GM23248 (cell line): Measurements from ENCODE around the gene ERICH2. TPM values are rescaled to one million over a fixed set of nuclear protein-coding genes. Genes with fewer than 3 reads are reported as not detected.

ENCODE experiments used
- DNase-seq: peaks from one replicate; pipeline ENCODE4 v3.0.0-alpha.2; 2015
- H2AFZ ChIP-seq: fragments of 200-600 bp; sonication (generic); 2 replicates; pipeline ENCODE4 v1.6.1; 2016; ENCODE audit warnings: antibody characterized with exemption
- H3F3A ChIP-seq: fragments of 200-600 bp; sonication (generic); 2 replicates; pipeline ENCODE4 v1.6.1; 2016; ENCODE audit warnings: mild to moderate bottlenecking, antibody characterized with exemption, mixed run types; ENCODE audit not compliant: insufficient read depth
- H3K27ac ChIP-seq: fragments of 200-600 bp; sonication (generic); 2 replicates; pipeline ENCODE4 v1.5.1; 2016; ENCODE audit warnings: mild to moderate bottlenecking
- H3K27me3 ChIP-seq: fragments of 200-600 bp; sonication (generic); replicated peaks from 2 replicates; pipeline ENCODE4 v1.6.1; 2016; ENCODE audit warnings: mild to moderate bottlenecking; ENCODE audit not compliant: insufficient read depth
- H3K36me3 ChIP-seq: fragments of 200-600 bp; sonication (generic); 2 replicates; pipeline ENCODE4 v1.6.1; 2016; ENCODE audit warnings: low read depth, mild to moderate bottlenecking
- H3K4me1 ChIP-seq: fragments of 200-600 bp; sonication (generic); 2 replicates; pipeline ENCODE4 v1.6.1; 2016; ENCODE audit warnings: mild to moderate bottlenecking; ENCODE audit not compliant: insufficient read depth
- H3K4me2 ChIP-seq: fragments of 200-600 bp; sonication (generic); one replicate; pipeline ENCODE4 v1.6.1; 2016; ENCODE audit warnings: mild to moderate bottlenecking; ENCODE audit not compliant: unreplicated experiment
- H3K4me3 ChIP-seq: fragments of 200-600 bp; sonication (generic); 2 replicates; pipeline ENCODE4 v1.5.1; 2016; ENCODE audit warnings: mild to moderate bottlenecking
- H3K79me2 ChIP-seq: fragments of 200-600 bp; sonication (generic); 2 replicates; pipeline ENCODE4 v1.6.1; 2016; ENCODE audit warnings: mild to moderate bottlenecking; ENCODE audit not compliant: insufficient read depth
- H3K9ac ChIP-seq: fragments of 200-600 bp; sonication (generic); 2 replicates; pipeline ENCODE4 v1.6.1; 2016; ENCODE audit warnings: mild to moderate bottlenecking
- H3K9me2 ChIP-seq: fragments of 200-600 bp; sonication (generic); 2 replicates; pipeline ENCODE4 v1.6.1; 2016; ENCODE audit warnings: mixed run types, mild to moderate bottlenecking, moderate library complexity; ENCODE audit not compliant: insufficient read depth
- H3K9me3 ChIP-seq: fragments of 200-600 bp; sonication (generic); one replicate; pipeline ENCODE4 v1.6.1; 2017; ENCODE audit warnings: low read depth
- H4K20me1 ChIP-seq: fragments of 200-600 bp; sonication (generic); 2 replicates; pipeline ENCODE4 v1.6.0; 2016; ENCODE audit not compliant: insufficient read depth
- EZH2 ChIP-seq: fragments of 200-600 bp; sonication (generic); IDR thresholded peaks from 2 replicates; pipeline ENCODE4 v1.6.1; 2018; ENCODE audit warnings: antibody characterized with exemption, mild to moderate bottlenecking; ENCODE audit not compliant: insufficient read depth, poor library complexity, severe bottlenecking
- EZH2phosphoT487 ChIP-seq: fragments of 200-600 bp; sonication (generic); IDR thresholded peaks from 2 replicates; pipeline ENCODE4 v1.6.1; 2018; ENCODE audit warnings: antibody characterized with exemption, moderate library complexity, mild to moderate bottlenecking, low read depth; ENCODE audit not compliant: insufficient read depth
- WGBS, 2 experiments: methylation state at CpG; one replicate each; pipeline ENCODE4 v1.1.6; 2015 to 2017; ENCODE audit warnings: low lambda C conversion rate in 2 of 2, low coverage in 1 of 2; ENCODE audit errors: missing lambda C conversion rate in 2 of 2; 5-methylcytosine and 5-hydroxymethylcytosine counted together
- in situ Hi-C: fragments of 300-500 bp; cut with MboI; formaldehyde crosslinking; loops from 2 replicates; pipeline ENCODE4 v1.15.0; 2020
- polyA plus RNA-seq: library from polyadenylated mRNA; unstranded; fragments of >200 nt; fragmentation: Nextera tagmentation; extraction: Ambion mirVana; gene quantifications from 2 replicates; pipeline ENCODE4 v1.2.1, GENCODE V29; 2016
- total RNA-seq: library from RNA; depleted of rRNA; stranded (reverse); fragments of >200 nt; shearing (Covaris generic); gene quantifications from 2 replicates; pipeline ENCODE4 v1.2.3, GENCODE V29; 2014

ERICH2 gene
- total and polyA plus RNA-seq, 2 experiments from 2014 or later, result not detected

GRCh38 chr2:170816504-170817092 is 46.4 kb downstream of the ERICH2 start, which contains the start of gene GAD1:
TSS of gene GAD1 (plus strand) at chr2:170816887. CDS start at chr2:170818592, 1,705 bp downstream.
- in situ Hi-C loops, result loop anchor here (25.0 kb wide), 1 partner anchor 404 kb away; no protein-coding TSS in a partner anchor
- 0 to 1% methylated on average over 41 to 49 of the region's 49 CpGs for WGBS, 2 experiments
- Histone ChIP-seq H3K9ac (peak within 1 kb of the TSS; percentile 42; the same call in 1 of the 2 replicates), H3K4me1 (0 out of 2 replicates have a peak, but pooled peaks cover 6% of the 10 kb centered on the region), H3K27ac (no peak within 1 kb of the TSS), H3K27me3 (peaks cover 66% of the 10 kb centered on the region), H3K4me2 (peak within 1 kb of the TSS; percentile 96), H3K9me3 (no peaks in the 10 kb centered on the region), H3F3A (no peaks in the 10 kb centered on the region), H3K36me3 (no peaks in the 10 kb centered on the region), H3K4me3 (peak within 1 kb of the TSS; percentile 75), H3K9me2 (no peaks in the 10 kb centered on the region), H2AFZ (peak within 1 kb of the TSS; percentile 76), H4K20me1 (no peaks in the 10 kb centered on the region), H3K79me2 (no peaks in the 10 kb centered on the region)
- peak; percentile 91 for DNase-seq
- TF ChIP-seq EZH2 (no peak), EZH2phosphoT487 (no peak)

- peak; percentile 39 for TF ChIP-seq EZH2
- no peak for TF ChIP-seq EZH2phosphoT487
These were observed 47.2 kb downstream of the ERICH2 start for GRCh38 chr2:170817093-170818035.

GRCh38 chr2:170818036-170818751 is 48.0 kb downstream of the ERICH2 start:
- Histone ChIP-seq H3F3A (no peaks in the 10 kb centered on the region), H3K79me2 (no peaks in the 10 kb centered on the region), H3K27me3 (peaks cover 77% of the 10 kb centered on the region), H4K20me1 (no peaks in the 10 kb centered on the region), H3K9me2 (no peaks in the 10 kb centered on the region), H3K4me1 (peaks cover 6% of the 10 kb centered on the region; the same call in 1 of the 2 replicates), H3K4me2 (peak overlapping the region; percentile 96), H3K27ac (no peak overlapping the region), H3K36me3 (no peaks in the 10 kb centered on the region), H3K9ac (no peak overlapping the region), H3K4me3 (peak overlapping the region; percentile 75), H2AFZ (peak overlapping the region; percentile 76), H3K9me3 (no peaks in the 10 kb centered on the region)
- in situ Hi-C loops, result loop anchor here (25.0 kb wide), 1 partner anchor 406 kb away; no protein-coding TSS in a partner anchor
- TF ChIP-seq EZH2 (no peak), EZH2phosphoT487 (no peak)
- peak; percentile 33 for DNase-seq
- WGBS, 2 experiments, result 3 to 4% methylated on average over 39 to 52 of the region's 60 CpGs

More at GRCh38 chr2:170817093-170818035, 47.2 kb downstream of the ERICH2 start:
- Histone ChIP-seq H3K9me3 (no peaks in the 10 kb centered on the region), H4K20me1 (no peaks in the 10 kb centered on the region), H3K36me3 (no peaks in the 10 kb centered on the region), H2AFZ (peak overlapping the region; percentile 76), H3K4me2 (peak overlapping the region; percentile 96), H3F3A (no peaks in the 10 kb centered on the region), H3K27me3 (peaks cover 74% of the 10 kb centered on the region), H3K4me1 (0 out of 2 replicates have a peak, but pooled peaks cover 6% of the 10 kb centered on the region), H3K9ac (peak overlapping the region; percentile 42; the same call in 1 of the 2 replicates), H3K79me2 (no peaks in the 10 kb centered on the region), H3K9me2 (no peaks in the 10 kb centered on the region), H3K4me3 (peak overlapping the region; percentile 75), H3K27ac (no peak overlapping the region)
- WGBS, 2 experiments, result 1 to 2% methylated on average over 54 to 68 of the region's 69 CpGs
- in situ Hi-C loops, result loop anchor here (25.0 kb wide), 1 partner anchor 405 kb away; no protein-coding TSS in a partner anchor
- DNase-seq, result peak; percentile 54
